SK-N-SH (cell line): ENCODE measurements around the gene P3H3. TPM values are rescaled to one million over a fixed set of nuclear protein-coding genes. Genes with fewer than 3 reads are reported as not detected.

Source experiments
- CTCF ChIA-PET: fragments of 300-600, 350-600 bp; formaldehyde crosslinking; extraction: SDS; loops from one replicate; lab custom pipeline; 2021; lab: Yijun Ruan, JAX
- POLR2A ChIA-PET: fragments of 350-600 bp; sonication (Branson Sonifier 250); formaldehyde crosslinking; extraction: SDS; loops from one replicate; lab custom pipeline; 2020; ENCODE audit warnings: antibody characterized with exemption, inconsistent platforms; lab: Yijun Ruan, JAX
- DNase-seq: peaks from one replicate; pipeline ENCODE4 v3.0.0; 2012
- H2AFZ ChIP-seq: fragments of 200-600 bp; sonication (generic); 2 replicates; pipeline ENCODE4 v1.8.1; 2016; ENCODE audit warnings: antibody characterized with exemption, mild to moderate bottlenecking, low read depth
- H3F3A ChIP-seq: fragments of 200-600 bp; sonication (generic); replicated peaks from 2 replicates; pipeline ENCODE3; 2016; ENCODE audit warnings: antibody characterized with exemption, mild to moderate bottlenecking; ENCODE audit not compliant: insufficient read depth
- H3K27ac ChIP-seq, 2 experiments: fragments of 200-500 bp in 1 of 2; fragments of 200-600 bp in 1 of 2; sonication (Bioruptor generic) in 1 of 2; sonication (generic), shearing (Covaris generic) in 1 of 2; 2 replicates each; pipeline versions ENCODE4 v1.5.1 to v1.6.1; 2014 to 2016; ENCODE audit warnings: low read depth in 2 of 2, inconsistent platforms in 1 of 2, low read length in 1 of 2, mild to moderate bottlenecking in 1 of 2, mixed read lengths in 1 of 2
- H3K27me3 ChIP-seq: fragments of 200-600 bp; sonication (generic), shearing (Covaris generic); 2 replicates; pipeline ENCODE4 v1.6.1; 2016; ENCODE audit warnings: mixed run types; ENCODE audit not compliant: insufficient read depth
- H3K36me3 ChIP-seq, 2 experiments: fragments of 200-500 bp in 1 of 2; fragments of 200-600 bp in 1 of 2; sonication (Bioruptor generic) in 1 of 2; sonication (generic) in 1 of 2; replicated peaks in 1 of 2; 2 replicates each; pipeline versions ENCODE3 to v1.5.1; 2014 to 2016; ENCODE audit warnings: low read length in 1 of 2, mild to moderate bottlenecking in 1 of 2; ENCODE audit not compliant: insufficient read depth in 2 of 2, control insufficient read depth in 1 of 2
- H3K4me1 ChIP-seq, 2 experiments: fragments of 200-500 bp in 1 of 2; fragments of 200-600 bp in 1 of 2; sonication (Bioruptor generic) in 1 of 2; sonication (generic), shearing (Covaris generic) in 1 of 2; 2 replicates each; pipeline versions ENCODE4 v1.5.1 to v1.6.1; 2014 to 2016; ENCODE audit warnings: low read depth in 1 of 2, low read length in 1 of 2, mixed run types in 1 of 2; ENCODE audit not compliant: insufficient read depth in 2 of 2, control insufficient read depth in 1 of 2
- H3K4me2 ChIP-seq: fragments of 200-600 bp; sonication (generic), shearing (Covaris generic); 2 replicates; pipeline ENCODE4 v1.6.1; 2017; ENCODE audit warnings: mixed run types
- H3K4me3 ChIP-seq, 2 experiments: fragments of 200-500 bp in 1 of 2; fragments of 200-600 bp in 1 of 2; sonication (Bioruptor generic) in 1 of 2; sonication (generic), shearing (Covaris generic) in 1 of 2; 2 replicates each; pipeline versions ENCODE4 v1.5.1 to v1.8.1; 2014 to 2016; ENCODE audit warnings: low read depth in 2 of 2, inconsistent platforms in 1 of 2, low read length in 1 of 2, mild to moderate bottlenecking in 1 of 2, mixed read lengths in 1 of 2, moderate library complexity in 1 of 2
- H3K79me2 ChIP-seq: fragments of 200-600 bp; sonication (generic); 2 replicates; pipeline ENCODE4 v1.8.1; 2017; ENCODE audit warnings: mild to moderate bottlenecking; ENCODE audit not compliant: insufficient read depth
- H3K9ac ChIP-seq: fragments of 200-600 bp; sonication (generic); 2 replicates; pipeline ENCODE4 v1.6.1; 2017; ENCODE audit warnings: mixed run types
- H3K9me2 ChIP-seq: fragments of 200-600 bp; sonication (generic); 2 replicates; pipeline ENCODE4 v1.6.1; 2017; ENCODE audit warnings: mixed run types
- H3K9me3 ChIP-seq: fragments of 200-600 bp; sonication (generic); 2 replicates; pipeline ENCODE4 v1.6.1; 2017; ENCODE audit warnings: mixed run types, mild to moderate bottlenecking, moderate library complexity
- H4K20me1 ChIP-seq: fragments of 200-600 bp; sonication (generic); 2 replicates; pipeline ENCODE4 v1.6.1; 2017; ENCODE audit warnings: mild to moderate bottlenecking, mixed run types; ENCODE audit not compliant: insufficient read depth
- CHD2 ChIP-seq: fragments of 150-350 bp; IDR thresholded peaks from 2 replicates; pipeline ENCODE4 v1.6.1; 2018; ENCODE audit warnings: low read length; ENCODE audit not compliant: partially characterized antibody
- CTCF ChIP-seq: fragments of 200-600 bp; sonication (generic); IDR thresholded peaks from 2 replicates; pipeline ENCODE4 v1.6.1; 2017; ENCODE audit warnings: antibody characterized with exemption, mild to moderate bottlenecking, moderate library complexity
- FOSL2 ChIP-seq: IDR thresholded peaks from 2 replicates; pipeline ENCODE4 v1.4.0; 2012; ENCODE audit warnings: low read depth, mild to moderate bottlenecking, moderate library complexity, borderline replicate concordance
- MXI1 ChIP-seq: IDR thresholded peaks from 2 replicates; pipeline ENCODE4 v1.6.1; 2012; ENCODE audit warnings: mild to moderate bottlenecking, low read depth, low read length, improper control_type of control experiment
- NRF1 ChIP-seq: IDR thresholded peaks from 2 replicates; pipeline ENCODE4 v1.6.1; 2012; ENCODE audit warnings: low read depth, mild to moderate bottlenecking, low read length
- POLR2AphosphoS5 ChIP-seq: IDR thresholded peaks from 2 replicates; pipeline ENCODE4 v1.6.1; 2012; ENCODE audit warnings: low read depth, low read length
- RAD21 ChIP-seq: IDR thresholded peaks from 2 replicates; pipeline ENCODE4 v1.6.1; 2012; ENCODE audit warnings: mild to moderate bottlenecking, low read length
- RCOR1 ChIP-seq: fragments of 150-350 bp; IDR thresholded peaks from 2 replicates; pipeline ENCODE4 v1.6.1; 2017; ENCODE audit warnings: antibody characterized with exemption, low read length
- RFX5 ChIP-seq: IDR thresholded peaks from 2 replicates; pipeline ENCODE4 v1.6.1; 2012; ENCODE audit warnings: mild to moderate bottlenecking, improper control_type of control experiment, low read length
- SIN3A ChIP-seq: IDR thresholded peaks from 2 replicates; pipeline ENCODE4 v1.6.1; 2012; ENCODE audit warnings: low read depth, mild to moderate bottlenecking, low read length, moderate library complexity, borderline replicate concordance
- SMC3 ChIP-seq: IDR thresholded peaks from 2 replicates; pipeline ENCODE4 v1.6.1; 2012; ENCODE audit warnings: low read depth, low read length, improper control_type of control experiment
- TAF1 ChIP-seq: IDR thresholded peaks from 2 replicates; pipeline ENCODE4 v1.6.1; 2012; ENCODE audit warnings: low read depth, mild to moderate bottlenecking, low read length, moderate library complexity, borderline replicate concordance
- TCF12 ChIP-seq: IDR thresholded peaks from 2 replicates; pipeline ENCODE4 v1.4.0; 2012
- TEAD4 ChIP-seq: IDR thresholded peaks from 2 replicates; pipeline ENCODE4 v1.4.0; 2012; ENCODE audit warnings: mild to moderate bottlenecking, borderline replicate concordance; ENCODE audit not compliant: insufficient read depth
- USF1 ChIP-seq: IDR thresholded peaks from 2 replicates; pipeline ENCODE4 v1.4.0; 2012; ENCODE audit warnings: low read depth, borderline replicate concordance
- USF2 ChIP-seq: fragments of 150-350 bp; IDR thresholded peaks from 2 replicates; pipeline ENCODE4 v1.6.1; 2017; ENCODE audit warnings: antibody characterized with exemption, low read length, low read depth, borderline replicate concordance
- WGBS: methylation state at CpG from one replicate; pipeline ENCODE4 v1.1.6; 2017; ENCODE audit warnings: low lambda C conversion rate; 5-methylcytosine and 5-hydroxymethylcytosine counted together
- polyA plus RNA-seq, 3 experiments: library from polyadenylated mRNA; depleted of rRNA; stranded (reverse); fragments of >200 nt; gene quantifications; 2 replicates each; pipeline ENCODE4 v1.2.3, GENCODE V29; 2012

The P3H3 gene
- polyA plus RNA-seq, 1 of the 3 experiments (the other 2 are of a cell fraction): 74.6 TPM

GRCh38 chr12:6883252-6883651, 55.0 kb downstream of the P3H3 start:
- Histone ChIP-seq H3K4me1 (no peaks in the 10 kb centered on the region), H3K9me3 (no peaks in the 10 kb centered on the region), H3K4me2 (no peak overlapping the region), H3K36me3 (peaks cover 4 to 5% of the 10 kb centered on the region in 2 experiments), H3K9me2 (no peaks in the 10 kb centered on the region), H3F3A (peaks cover 3% of the 10 kb centered on the region), H3K9ac (no peak overlapping the region), H3K27me3 (no peaks in the 10 kb centered on the region), H3K27ac (no peak overlapping the region), H2AFZ (no peak overlapping the region), H3K4me3 (no peak overlapping the region), H3K79me2 (no peaks in the 10 kb centered on the region), H4K20me1 (no peaks in the 10 kb centered on the region)
- 96% methylated on average over 5 of the region's 5 CpGs for WGBS
- ChIA-PET CTCF (interaction anchor here (2.7 to 5.2 kb wide), 3 partner anchors 8 to 14 kb away, joined by 14 to 56 read pairs (median 25); partner anchors contain the start of gene SPSB2), POLR2A (no interaction called here)
- DNase-seq: no peak
- TF ChIP-seq CTCF (no peak), RFX5 (no peak), POLR2AphosphoS5 (no peak), USF2 (no peak), NRF1 (no peak), MXI1 (no peak), TCF12 (no peak), TEAD4 (no peak), SIN3A (no peak), TAF1 (no peak), RCOR1 (no peak), CHD2 (no peak), FOSL2 (no peak), USF1 (no peak), SMC3 (no peak), RAD21 (no peak)
